OCI-LY1 (cell line): ENCODE measurements around the gene MACIR.

Experiments used
- CTCF ChIP-seq: fragments of 200-600 bp; sonication (generic), shearing (Covaris generic); IDR thresholded peaks from 2 replicates; pipeline ENCODE4 v1.5.1; 2017; ENCODE audit warnings: mild to moderate bottlenecking, antibody characterized with exemption, low read length, moderate library complexity, mixed read lengths
- EZH2 ChIP-seq: fragments of 200-600 bp; sonication (generic), shearing (Covaris generic); IDR thresholded peaks from 2 replicates; pipeline ENCODE4 v1.8.0; 2017; ENCODE audit warnings: borderline replicate concordance, mixed run types, mild to moderate bottlenecking, antibody characterized with exemption, low read length, moderate library complexity, mixed read lengths

DNA sequence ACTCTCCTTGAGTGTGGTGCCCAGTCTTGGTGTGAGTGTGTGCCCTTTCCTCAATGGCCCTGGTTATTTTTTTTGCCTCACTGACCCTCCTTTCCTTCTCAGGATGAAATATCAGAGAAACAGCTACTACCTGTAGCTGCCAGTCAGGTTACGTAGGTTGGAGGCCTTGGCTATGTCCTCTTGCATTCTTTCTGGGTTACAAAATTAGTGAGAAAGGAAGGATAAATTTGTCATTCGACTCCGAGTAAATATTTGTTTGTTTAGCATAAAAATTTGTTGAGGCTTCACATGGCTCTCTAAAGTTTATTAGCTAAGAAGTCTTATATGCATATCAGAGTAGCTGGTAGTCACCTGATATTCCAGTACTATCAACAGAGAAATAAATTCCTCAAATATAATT lies 15.4 kb downstream of the MACIR start:
- TF ChIP-seq CTCF (no peak), EZH2 (no peak)
